Measurements from ENCODE around the gene ZNF415. TPM values are rescaled to one million over a fixed set of nuclear protein-coding genes. Genes with fewer than 3 reads are reported as not detected.

ZNF415 gene
- total and polyA plus RNA-seq, 9 of the 15 experiments (the other 6 are each of a cell fraction or from before 2014, with no cell fraction given) = 0.06 to 0.82 (median 0.14) TPM; not detected in 2

- H3K4me2 ChIP-seq (ENCODE audit: insufficient read depth, low read length) = no peak overlapping the region
- TF ChIP-seq ZEB2 (IDR thresholded peaks at IDR 0.05) = peak; percentile 41; the same call in 1 of the 2 replicates
- peak; percentile 64 for TF ChIP-seq ZNF280A (IDR thresholded peaks at IDR 0.05; ENCODE audit: low read depth, partially characterized antibody)
- no peak for TF ChIP-seq ZNF316 (IDR thresholded peaks at IDR 0.05)
- TF ChIP-seq JUNB (CRISPR knock-in tag; conservative IDR thresholded peaks at IDR 0.05) = no peak
- TF ChIP-seq MAX (CRISPR knock-in tag; IDR thresholded peaks at IDR 0.05) = no peak
- peak; percentile 69; the same call in 1 of the 2 replicates for TF ChIP-seq TRIM28 (IDR thresholded peaks at IDR 0.05)
- TF ChIP-seq PRMT5 (CRISPR knock-in tag; IDR thresholded peaks at IDR 0.05) = no peak
- peak; percentile 99 for TF ChIP-seq ZNF75A (CRISPR knock-in tag; IDR thresholded peaks at IDR 0.05)
- TF ChIP-seq SOX6 (IDR thresholded peaks at IDR 0.05) = peak; percentile 67
- TF ChIP-seq E2F3 (CRISPR knock-in tag; IDR thresholded peaks at IDR 0.05) = no peak
- no peak for TF ChIP-seq HDAC6 (IDR thresholded peaks at IDR 0.05; ENCODE audit: low read depth, low read length)
- TF ChIP-seq CHD2 (IDR thresholded peaks at IDR 0.05; ENCODE audit: low read depth, low read length) = no peak
- H3K27ac ChIP-seq (ENCODE audit: extremely low read depth, low read depth, low read length) = no peak overlapping the region
- no peaks in the 10 kb centered on the region for H3K27me3 ChIP-seq (ENCODE audit: control insufficient read depth in 2 of 2, insufficient read depth in 2 of 2, low read length in 2 of 2)
- peaks cover 38% of the 10 kb centered on the region for H3K36me3 ChIP-seq (ENCODE audit: control insufficient read depth, insufficient read depth, low read length)
- 98% methylated on average over 4 of the region's 4 CpGs for WGBS (ENCODE audit: insufficient coverage, low coverage, missing lambda C conversion rate)
- no peak overlapping the region for H3K9ac ChIP-seq (ENCODE audit: insufficient read depth in 1 of 2, low read depth in 2 of 2, low read length in 2 of 2)
- CTCF ChIA-PET (ENCODE audit: low intra/inter-chr PET ratio) = no interaction called here
- intact Hi-C loops (cut with micrococcal nuclease) (no loop called here), in situ Hi-C loops (cut with MboI) (no loop called here)
- BruUV-seq (replicated peaks) = no TSS peak
- no peaks in the 10 kb centered on the region for H3K4me1 ChIP-seq (replicated peaks in 1 of 2; ENCODE audit: control insufficient read depth in 2 of 2, insufficient read depth in 2 of 2, low read length in 2 of 2)
- no peaks in the 10 kb centered on the region for H4K20me1 ChIP-seq (replicated peaks; ENCODE audit: control insufficient read depth, insufficient read depth, low read length)
- no peak overlapping the region for H2AFZ ChIP-seq (ENCODE audit: low read depth, low read length)
- no peaks in the 10 kb centered on the region for H3K9me1 ChIP-seq (ENCODE audit: control insufficient read depth, insufficient read depth, low read length)
- H3K4me3 ChIP-seq = no peak overlapping the region
- POLR2A ChIA-PET = no interaction called here
- no peak for ATAC-seq
- peak; percentile 15 for FAIRE-seq
- H3K79me2 ChIP-seq (ENCODE audit: control insufficient read depth, insufficient read depth, low read length) = no peaks in the 10 kb centered on the region
- DNase-seq (ENCODE audit: extremely low read depth in 1 of 4, low spot score in 3 of 4) = no peak
- peaks cover 26% of the 10 kb centered on the region for H3K9me3 ChIP-seq (replicated peaks; ENCODE audit: control insufficient read depth, insufficient read depth, low read depth, low read length)
Measured at GRCh38 chr19:53068199-53068598, 64.5 kb downstream of the ZNF415 start.

Measured in K562 (cell line).